ENCODE measurements around the gene FDXACB1. TPM values are rescaled to one million over a fixed set of nuclear protein-coding genes. Genes with fewer than 3 reads are reported as not detected.

The FDXACB1 gene, protein sequence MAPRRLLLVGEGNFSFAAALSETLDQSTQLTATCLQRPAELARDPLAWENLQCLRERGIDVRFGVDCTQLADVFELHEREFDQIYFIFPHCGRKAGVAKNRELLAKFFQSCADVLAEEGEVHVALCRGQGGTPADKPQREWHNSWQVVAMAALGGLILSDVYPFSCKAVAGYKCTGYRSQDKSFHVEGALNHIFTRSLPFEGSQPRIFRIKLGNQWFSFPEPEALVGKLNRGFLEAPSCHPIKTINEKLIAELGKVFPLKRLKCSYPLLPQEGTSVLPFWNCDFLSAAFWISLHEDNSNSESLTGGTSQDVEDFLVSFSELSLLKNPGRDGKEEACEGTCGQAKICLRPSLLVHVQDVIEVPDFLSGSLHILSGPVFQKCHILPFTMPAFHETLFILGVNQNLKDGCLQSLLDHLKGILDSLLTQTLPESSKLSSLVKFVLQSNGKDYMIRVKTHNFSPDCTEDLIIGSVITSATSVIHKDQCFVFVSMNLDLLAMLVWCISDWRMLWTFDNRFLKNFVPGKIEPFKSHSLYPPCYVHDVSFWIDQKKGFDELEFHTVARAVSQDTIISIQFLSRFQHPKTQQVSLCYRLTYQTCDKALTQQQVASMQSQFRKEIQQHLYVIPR
- 4.8 and 5.0 TPM in 2 replicates for total RNA-seq
- long read RNA-seq, transcript FDXACB1-203 (4 exons, 2,206 nt), result minor isoform, 5 of 41 reads
- long read RNA-seq, transcript FDXACB1-201 (5 exons, 2,789 nt), result major isoform, 33 of 41 reads
- long read RNA-seq, partial matches to known transcripts, result 3 of 41 reads
- long read RNA-seq, other reads (novel, unspliced or antisense), result 0 of 41 reads

DNA sequence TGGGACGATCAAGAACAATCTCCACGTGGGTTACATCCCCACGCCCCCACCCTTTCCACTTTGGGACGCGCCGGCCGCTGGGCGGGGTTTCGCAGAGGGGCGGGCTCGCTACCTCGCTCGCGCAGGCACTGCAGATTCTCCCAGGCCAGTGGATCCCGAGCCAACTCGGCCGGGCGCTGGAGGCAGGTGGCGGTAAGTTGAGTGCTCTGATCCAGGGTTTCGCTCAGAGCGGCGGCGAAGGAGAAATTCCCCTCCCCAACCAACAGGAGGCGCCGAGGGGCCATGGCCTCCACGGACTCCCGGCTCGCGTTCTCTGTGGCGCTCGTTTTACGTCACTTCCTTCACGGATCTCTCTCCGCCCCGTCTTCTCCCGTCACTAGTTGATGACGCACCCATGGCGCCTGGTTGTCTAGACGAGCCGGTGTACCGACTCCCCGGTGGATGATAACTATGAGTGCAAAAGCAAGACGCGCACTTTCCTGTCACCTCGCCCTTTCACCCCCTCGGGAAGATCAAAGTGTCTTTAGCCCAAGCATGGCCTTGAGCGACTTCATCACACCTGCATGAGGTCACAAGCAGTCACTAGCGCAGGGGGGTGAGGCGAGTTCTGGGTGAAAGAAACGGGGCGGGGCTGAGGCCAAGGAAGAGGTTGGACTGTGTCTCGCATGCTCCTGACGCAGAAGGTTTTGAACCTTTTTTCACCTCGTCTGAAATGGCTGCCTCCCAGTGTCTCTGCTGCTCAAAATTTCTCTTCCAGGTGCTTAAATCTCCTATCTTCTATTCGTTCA is at the start of gene FDXACB1, which contains the start of gene CFAP68:
Gene FDXACB1, minus strand, starts transcription at position 317 of the 788 bp plus-strand sequence. Its CDS starts 33 bp downstream, at position 284.
Gene CFAP68, plus strand, starts transcription at position 693 of the 788 bp plus-strand sequence. Its CDS starts 20 bp downstream, at position 713.
- DNase-seq (ENCODE audit: low read depth, low spot score), result peak; percentile 96
- Mint-ChIP-seq H3K27me3 (ENCODE audit: low read depth) (no peaks in the 10 kb centered on the region), H3K9me3 (no peaks in the 10 kb centered on the region), H3K27ac (ENCODE audit: unreplicated experiment) (peak within 1 kb of the TSS; percentile 97), H3K4me1 (peaks cover 17% of the 10 kb centered on the region), H3K4me3 (peak within 1 kb of the TSS; percentile 93), H3K36me3 (ENCODE audit: low read depth) (no peaks in the 10 kb centered on the region)
- TF ChIP-seq, protein P1, sequence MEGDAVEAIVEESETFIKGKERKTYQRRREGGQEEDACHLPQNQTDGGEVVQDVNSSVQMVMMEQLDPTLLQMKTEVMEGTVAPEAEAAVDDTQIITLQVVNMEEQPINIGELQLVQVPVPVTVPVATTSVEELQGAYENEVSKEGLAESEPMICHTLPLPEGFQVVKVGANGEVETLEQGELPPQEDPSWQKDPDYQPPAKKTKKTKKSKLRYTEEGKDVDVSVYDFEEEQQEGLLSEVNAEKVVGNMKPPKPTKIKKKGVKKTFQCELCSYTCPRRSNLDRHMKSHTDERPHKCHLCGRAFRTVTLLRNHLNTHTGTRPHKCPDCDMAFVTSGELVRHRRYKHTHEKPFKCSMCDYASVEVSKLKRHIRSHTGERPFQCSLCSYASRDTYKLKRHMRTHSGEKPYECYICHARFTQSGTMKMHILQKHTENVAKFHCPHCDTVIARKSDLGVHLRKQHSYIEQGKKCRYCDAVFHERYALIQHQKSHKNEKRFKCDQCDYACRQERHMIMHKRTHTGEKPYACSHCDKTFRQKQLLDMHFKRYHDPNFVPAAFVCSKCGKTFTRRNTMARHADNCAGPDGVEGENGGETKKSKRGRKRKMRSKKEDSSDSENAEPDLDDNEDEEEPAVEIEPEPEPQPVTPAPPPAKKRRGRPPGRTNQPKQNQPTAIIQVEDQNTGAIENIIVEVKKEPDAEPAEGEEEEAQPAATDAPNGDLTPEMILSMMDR (conservative IDR thresholded peaks at IDR 0.05), result peak; percentile 97

DNA sequence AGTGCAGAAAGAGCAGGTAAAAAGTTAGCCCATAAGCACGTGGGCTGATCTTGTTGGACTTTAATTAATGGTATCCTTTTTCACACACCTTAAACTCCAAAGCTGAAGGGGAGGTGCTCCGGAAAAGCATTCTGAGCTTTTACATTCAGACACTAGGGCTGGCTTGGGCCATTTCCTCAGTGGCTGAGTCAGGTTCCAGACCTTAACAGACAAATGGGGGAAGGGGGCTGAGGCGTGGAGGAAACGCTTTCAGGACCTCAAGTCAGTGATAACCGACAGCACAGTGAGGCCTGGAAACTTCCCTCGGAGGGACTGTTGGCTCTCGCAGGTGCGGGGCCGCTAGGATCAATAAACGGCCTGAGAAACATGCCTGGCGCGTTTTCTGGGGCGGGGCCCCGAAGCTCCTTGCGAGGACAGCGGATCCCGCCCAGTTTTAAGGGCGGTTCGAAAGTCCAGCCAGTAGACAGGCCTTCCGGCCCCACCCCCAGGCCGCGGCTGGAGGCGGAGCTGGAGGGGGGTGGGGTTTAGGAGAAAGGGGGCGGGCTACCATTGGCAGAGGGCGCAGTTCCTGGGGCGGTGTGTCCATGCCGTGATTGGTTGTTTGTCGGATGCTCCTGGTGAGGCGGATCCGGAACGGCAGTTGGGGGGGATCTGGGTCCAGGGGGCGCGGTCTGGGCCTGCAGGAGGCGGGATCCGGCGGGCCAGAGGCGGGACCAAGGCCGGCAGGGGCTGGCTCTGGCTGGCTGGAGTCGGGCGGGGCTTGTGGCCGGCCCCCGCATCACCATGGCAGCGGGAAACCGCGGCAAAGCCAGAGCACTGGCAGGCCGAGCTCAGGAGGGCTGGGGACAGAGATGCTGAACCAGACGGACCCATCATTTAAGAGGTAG is 47.8 kb upstream of the FDXACB1 start:
- peak; percentile 91 for DNase-seq (ENCODE audit: low read depth, low spot score)
- peak overlapping the region; percentile 87 for H3K4me3 Mint-ChIP-seq
- TF ChIP-seq, protein P1 (conservative IDR thresholded peaks at IDR 0.05), result peak; percentile 13
- H3K9me3 Mint-ChIP-seq, result no peaks in the 10 kb centered on the region
- no peaks in the 10 kb centered on the region for H3K36me3 Mint-ChIP-seq (ENCODE audit: low read depth)
- H3K27me3 Mint-ChIP-seq (ENCODE audit: low read depth), result no peaks in the 10 kb centered on the region
- peaks cover 26% of the 10 kb centered on the region for H3K4me1 Mint-ChIP-seq
- peak overlapping the region; percentile 96 for H3K27ac Mint-ChIP-seq (ENCODE audit: unreplicated experiment)

DNA sequence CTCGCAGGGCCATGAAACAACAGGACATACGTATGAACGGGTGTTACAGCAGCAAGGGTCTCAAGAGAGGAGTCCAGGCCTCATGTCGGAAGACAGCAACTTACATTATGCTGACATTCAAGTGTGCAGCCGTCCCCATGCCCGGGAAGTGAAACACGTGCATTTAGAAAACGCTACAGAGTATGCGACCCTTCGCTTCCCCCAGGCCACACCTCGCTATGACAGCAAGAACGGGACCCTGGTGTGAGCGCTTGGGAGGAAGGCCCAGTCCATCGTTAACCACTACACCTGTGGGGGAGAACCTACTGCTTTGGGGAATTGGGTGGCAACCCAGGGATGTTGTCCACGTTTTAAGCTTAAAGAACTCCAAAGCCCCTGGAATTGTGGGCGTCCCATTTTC is 47.0 kb upstream of the FDXACB1 start:
- TF ChIP-seq, protein P1 (conservative IDR thresholded peaks at IDR 0.05), result no peak
- DNase-seq (ENCODE audit: low read depth, low spot score), result no peak
- peaks cover 3% of the 10 kb centered on the region for H3K27me3 Mint-ChIP-seq (ENCODE audit: low read depth)
- H3K4me1 Mint-ChIP-seq, result peaks cover 26% of the 10 kb centered on the region
- H3K9me3 Mint-ChIP-seq, result no peaks in the 10 kb centered on the region
- peak overlapping the region; percentile 24 for H3K27ac Mint-ChIP-seq (ENCODE audit: unreplicated experiment)
- H3K4me3 Mint-ChIP-seq, result peak overlapping the region; percentile 87
- no peaks in the 10 kb centered on the region for H3K36me3 Mint-ChIP-seq (ENCODE audit: low read depth)

DNA sequence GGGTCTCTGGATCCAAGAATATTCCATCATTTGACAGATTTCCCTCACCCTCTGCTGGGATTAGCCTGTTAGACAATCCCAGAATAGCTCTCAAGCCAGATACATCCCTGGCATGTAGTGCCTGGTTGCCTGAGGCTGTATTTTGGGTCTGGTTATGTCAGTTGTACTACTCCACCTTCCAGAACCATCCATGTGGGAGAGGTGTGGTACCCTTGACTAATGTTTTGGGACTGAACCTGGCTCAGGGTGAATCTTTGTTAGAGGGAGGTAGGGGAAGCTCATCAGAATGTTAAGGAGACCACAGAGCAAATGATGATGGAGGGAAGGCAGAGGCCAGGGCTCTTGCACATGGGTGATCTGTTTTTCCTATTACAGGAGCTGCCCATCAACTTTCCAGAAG is 45.0 kb upstream of the FDXACB1 start:
- Mint-ChIP-seq H3K27ac (ENCODE audit: unreplicated experiment) (no peak overlapping the region), H3K4me1 (peaks cover 26% of the 10 kb centered on the region), H3K27me3 (ENCODE audit: low read depth) (peaks cover 3% of the 10 kb centered on the region), H3K36me3 (ENCODE audit: low read depth) (no peaks in the 10 kb centered on the region), H3K4me3 (no peak overlapping the region), H3K9me3 (no peaks in the 10 kb centered on the region)
- no peak for DNase-seq (ENCODE audit: low read depth, low spot score)
- TF ChIP-seq, protein P1 (conservative IDR thresholded peaks at IDR 0.05), result no peak
